HG03045 (cell line): ENCODE data around the gene STAB2.

Source experiments
- ATAC-seq: cut with Tn5 transposase; IDR thresholded peaks from one replicate; pipeline ENCODE4 v1.9.1; 2021; ENCODE audit warnings: mild to moderate bottlenecking, moderate library complexity; ENCODE audit not compliant: unreplicated experiment

The STAB2 gene

GRCh38 chr12:103686026-103686425 is 99.0 kb downstream of the STAB2 start:
- ATAC-seq = no peak

- no peak for ATAC-seq
Measured at GRCh38 chr12:103687253-103687652, 100.2 kb downstream of the STAB2 start.

GRCh38 chr12:103688376-103689063 is 101.4 kb downstream of the STAB2 start:
- ATAC-seq = no peak

- no peak for ATAC-seq
Measured at GRCh38 chr12:103690426-103690825, 103.4 kb downstream of the STAB2 start.

- no peak for ATAC-seq
Measured at GRCh38 chr12:103691063-103691462, 104.0 kb downstream of the STAB2 start.

- ATAC-seq = no peak
Measured at GRCh38 chr12:103696101-103696500, 109.0 kb downstream of the STAB2 start.

GRCh38 chr12:103697971-103698751 is 111.1 kb downstream of the STAB2 start:
- no peak for ATAC-seq

- no peak for ATAC-seq
Measured at GRCh38 chr12:103698752-103699560, 111.9 kb downstream of the STAB2 start.

GRCh38 chr12:103705098-103705497 is 118.0 kb downstream of the STAB2 start:
- ATAC-seq = no peak

GRCh38 chr12:103705927-103706326 is 118.9 kb downstream of the STAB2 start:
- no peak for ATAC-seq

GRCh38 chr12:103707446-103707845 is 120.4 kb downstream of the STAB2 start:
- ATAC-seq = no peak

- no peak for ATAC-seq
Measured at GRCh38 chr12:103710544-103710943, 123.5 kb downstream of the STAB2 start.

- no peak for ATAC-seq
Measured at GRCh38 chr12:103712216-103712615, 125.1 kb downstream of the STAB2 start.

GRCh38 chr12:103715494-103715893 is 128.4 kb downstream of the STAB2 start:
- no peak for ATAC-seq

GRCh38 chr12:103716517-103717196 is 129.6 kb downstream of the STAB2 start:
- no peak for ATAC-seq

GRCh38 chr12:103725398-103725797 is 138.3 kb downstream of the STAB2 start:
- ATAC-seq = no peak

GRCh38 chr12:103727638-103728037 is 140.6 kb downstream of the STAB2 start:
- ATAC-seq = no peak

GRCh38 chr12:103728323-103728722 is 141.2 kb downstream of the STAB2 start:
- ATAC-seq = no peak

GRCh38 chr12:103729499-103729898 is 142.4 kb downstream of the STAB2 start:
- no peak for ATAC-seq

- ATAC-seq = no peak
Measured at GRCh38 chr12:103731539-103731938, 144.5 kb downstream of the STAB2 start.

GRCh38 chr12:103734863-103735262 is 147.8 kb downstream of the STAB2 start:
- ATAC-seq = no peak
